ENCODE measurements around the gene CCDC137. TPM values are rescaled to one million over a fixed set of nuclear protein-coding genes. Genes with fewer than 3 reads are reported as not detected.

CCDC137 gene
- total and polyA plus RNA-seq, 2 of the 13 experiments (the other 11 are each of a cell fraction or from before 2014, with no cell fraction given) = 14.6 to 39.1 TPM

GRCh38 chr17:81701288-81702071 is 34.9 kb downstream of the CCDC137 start (continued):
- TF ChIP-seq SIX4 (CRISPR knock-in tag; IDR thresholded peaks at IDR 0.05) = no peak
- peak; percentile 87 for TF ChIP-seq AGO1 (IDR thresholded peaks at IDR 0.05; ENCODE audit: low read depth, low read length, poor library complexity, severe bottlenecking)
- TF ChIP-seq CAMTA2 (CRISPR knock-in tag; IDR thresholded peaks at IDR 0.05; ENCODE audit: borderline replicate concordance) = no peak
- TF ChIP-seq MXD3 (CRISPR knock-in tag; IDR thresholded peaks at IDR 0.05) = 0 out of 2 replicates have a peak, but pooled peaks have one; percentile 8
- no peak for TF ChIP-seq ZGPAT (CRISPR knock-in tag; IDR thresholded peaks at IDR 0.05)
- no peak for TF ChIP-seq TCF7 (IDR thresholded peaks at IDR 0.05; ENCODE audit: low read depth)
- peak; percentile 47; the same call in 1 of the 2 replicates for TF ChIP-seq CSRNP1 (CRISPR knock-in tag; IDR thresholded peaks at IDR 0.05)
- no peak for TF ChIP-seq ZBED4 (CRISPR knock-in tag; IDR thresholded peaks at IDR 0.05; ENCODE audit: borderline replicate concordance)
- no peak for TF ChIP-seq REPIN1 (CRISPR knock-in tag; IDR thresholded peaks at IDR 0.05; ENCODE audit: borderline replicate concordance, low read depth)
- TF ChIP-seq ZNF567 (CRISPR knock-in tag; IDR thresholded peaks at IDR 0.05; ENCODE audit: borderline replicate concordance) = no peak
- no peak for TF ChIP-seq FOSL1 (CRISPR knock-in tag; IDR thresholded peaks at IDR 0.05; ENCODE audit: borderline replicate concordance)
- TF ChIP-seq ARID3A (IDR thresholded peaks at IDR 0.05; ENCODE audit: low read depth, low read length) = 0 out of 2 replicates have a peak, but pooled peaks have one; percentile 46
- no peak for TF ChIP-seq TCF7L2 (IDR thresholded peaks at IDR 0.05; ENCODE audit: low read depth, low read length)
- no peak for TF ChIP-seq RBAK (CRISPR knock-in tag; IDR thresholded peaks at IDR 0.05)
- peak; percentile 73 for TF ChIP-seq ZNF740 (CRISPR knock-in tag; IDR thresholded peaks at IDR 0.05)
- TF ChIP-seq ZNF235 (CRISPR knock-in tag; IDR thresholded peaks at IDR 0.05; ENCODE audit: borderline replicate concordance) = no peak
- no peak for TF ChIP-seq NCOA5 (CRISPR knock-in tag; IDR thresholded peaks at IDR 0.05)
- 0 out of 2 replicates have a peak, but pooled peaks have one; percentile 11 for TF ChIP-seq HNRNPL (IDR thresholded peaks at IDR 0.05; ENCODE audit: low read depth, low read length)
- 0 out of 2 replicates have a peak, but pooled peaks have one; percentile 27 for TF ChIP-seq ZNF230 (CRISPR knock-in tag; IDR thresholded peaks at IDR 0.05)
